OCI-LY3 (cell line): Measurements from ENCODE around the gene C2orf76.

Experiments
- H2AFZ ChIP-seq: fragments of 200-600, 300-600 bp; shearing (Covaris generic); 2 replicates; pipeline ENCODE4 v1.6.0; 2014; ENCODE audit warnings: antibody characterized with exemption, low read depth, low read length
- H3K27ac ChIP-seq: fragments of 200-600, 300-600 bp; sonication (generic); 2 replicates; pipeline ENCODE4 v1.5.1; 2014; ENCODE audit warnings: mild to moderate bottlenecking, low read length, moderate library complexity, mixed read lengths
- H3K27me3 ChIP-seq: fragments of 200-600, 300-600 bp; sonication (generic); 2 replicates; pipeline ENCODE4 v1.6.1; 2014; ENCODE audit warnings: low read depth, low read length, mixed read lengths
- H3K36me3 ChIP-seq: fragments of 200-600, 300-600 bp; sonication (generic); replicated peaks from 2 replicates; pipeline ENCODE3; 2014; ENCODE audit warnings: low read depth, low read length, mixed read lengths
- H3K4me1 ChIP-seq: fragments of 300-600, 200-600 bp; sonication (generic); 2 replicates; pipeline ENCODE4 v1.6.1; 2014; ENCODE audit warnings: low read length, mixed read lengths
- H3K4me2 ChIP-seq: fragments of 200-600, 300-600 bp; sonication (generic); 2 replicates; pipeline ENCODE4 v1.6.1; 2014; ENCODE audit warnings: low read length, mixed read lengths
- H3K4me3 ChIP-seq: fragments of 300-600, 200-600 bp; sonication (generic); 2 replicates; pipeline ENCODE4 v1.5.1; 2014; ENCODE audit warnings: antibody characterized with exemption, mild to moderate bottlenecking, low read length, moderate library complexity
- H3K79me2 ChIP-seq: fragments of 300-600, 200-600 bp; shearing (Covaris generic); 2 replicates; pipeline ENCODE4 v1.6.1; 2014; ENCODE audit warnings: mild to moderate bottlenecking, low read length, mixed read lengths
- H3K9ac ChIP-seq: fragments of 300-600, 200-600 bp; shearing (Covaris generic); 2 replicates; pipeline ENCODE4 v1.6.0; 2014; ENCODE audit warnings: mild to moderate bottlenecking, low read length, moderate library complexity
- H3K9me3 ChIP-seq: fragments of 200-600, 300-600 bp; shearing (Covaris generic); 2 replicates; pipeline ENCODE4 v1.6.1; 2014; ENCODE audit warnings: low read length, mixed read lengths; ENCODE audit not compliant: insufficient read depth
- H4K20me1 ChIP-seq: fragments of 200-600, 300-600 bp; sonication (generic); 2 replicates; pipeline ENCODE4 v1.6.1; 2016; ENCODE audit warnings: low read length, mixed read lengths; ENCODE audit not compliant: insufficient read depth
- EZH2phosphoT487 ChIP-seq: fragments of 200-600 bp; shearing (Covaris generic); IDR thresholded peaks from 2 replicates; pipeline ENCODE4 v1.6.1; 2018; ENCODE audit warnings: antibody characterized with exemption, mixed run types, low read depth
- TF ChIP-seq, protein P1 (sequence below): fragments of 200-600, 300-600 bp; sonication (generic); IDR thresholded peaks from 2 replicates; pipeline ENCODE4 v1.5.1; 2014; ENCODE audit warnings: antibody characterized with exemption, low read length, low read depth

Gene C2orf76

GRCh38 chr2:119364798-119365197 lies 1.8 kb downstream of the C2orf76 start:
- H3K4me1 ChIP-seq = peaks cover 15% of the 10 kb centered on the region
- no peak overlapping the region for H2AFZ ChIP-seq
- peak overlapping the region; percentile 96 for H3K4me2 ChIP-seq
- H3K9me3 ChIP-seq = no peaks in the 10 kb centered on the region
- H3K27me3 ChIP-seq = no peaks in the 10 kb centered on the region
- TF ChIP-seq EZH2phosphoT487 = no peak
- TF ChIP-seq, protein P1, sequence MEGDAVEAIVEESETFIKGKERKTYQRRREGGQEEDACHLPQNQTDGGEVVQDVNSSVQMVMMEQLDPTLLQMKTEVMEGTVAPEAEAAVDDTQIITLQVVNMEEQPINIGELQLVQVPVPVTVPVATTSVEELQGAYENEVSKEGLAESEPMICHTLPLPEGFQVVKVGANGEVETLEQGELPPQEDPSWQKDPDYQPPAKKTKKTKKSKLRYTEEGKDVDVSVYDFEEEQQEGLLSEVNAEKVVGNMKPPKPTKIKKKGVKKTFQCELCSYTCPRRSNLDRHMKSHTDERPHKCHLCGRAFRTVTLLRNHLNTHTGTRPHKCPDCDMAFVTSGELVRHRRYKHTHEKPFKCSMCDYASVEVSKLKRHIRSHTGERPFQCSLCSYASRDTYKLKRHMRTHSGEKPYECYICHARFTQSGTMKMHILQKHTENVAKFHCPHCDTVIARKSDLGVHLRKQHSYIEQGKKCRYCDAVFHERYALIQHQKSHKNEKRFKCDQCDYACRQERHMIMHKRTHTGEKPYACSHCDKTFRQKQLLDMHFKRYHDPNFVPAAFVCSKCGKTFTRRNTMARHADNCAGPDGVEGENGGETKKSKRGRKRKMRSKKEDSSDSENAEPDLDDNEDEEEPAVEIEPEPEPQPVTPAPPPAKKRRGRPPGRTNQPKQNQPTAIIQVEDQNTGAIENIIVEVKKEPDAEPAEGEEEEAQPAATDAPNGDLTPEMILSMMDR = no peak
- no peak overlapping the region for H3K27ac ChIP-seq
- H3K79me2 ChIP-seq = peaks cover 47% of the 10 kb centered on the region
- no peak overlapping the region for H3K9ac ChIP-seq
- H3K4me3 ChIP-seq = 0 out of 2 replicates have a peak overlapping the region, but pooled peaks have one; percentile 89
- H3K36me3 ChIP-seq = peaks cover 15% of the 10 kb centered on the region
- peaks cover 15% of the 10 kb centered on the region for H4K20me1 ChIP-seq

DNA sequence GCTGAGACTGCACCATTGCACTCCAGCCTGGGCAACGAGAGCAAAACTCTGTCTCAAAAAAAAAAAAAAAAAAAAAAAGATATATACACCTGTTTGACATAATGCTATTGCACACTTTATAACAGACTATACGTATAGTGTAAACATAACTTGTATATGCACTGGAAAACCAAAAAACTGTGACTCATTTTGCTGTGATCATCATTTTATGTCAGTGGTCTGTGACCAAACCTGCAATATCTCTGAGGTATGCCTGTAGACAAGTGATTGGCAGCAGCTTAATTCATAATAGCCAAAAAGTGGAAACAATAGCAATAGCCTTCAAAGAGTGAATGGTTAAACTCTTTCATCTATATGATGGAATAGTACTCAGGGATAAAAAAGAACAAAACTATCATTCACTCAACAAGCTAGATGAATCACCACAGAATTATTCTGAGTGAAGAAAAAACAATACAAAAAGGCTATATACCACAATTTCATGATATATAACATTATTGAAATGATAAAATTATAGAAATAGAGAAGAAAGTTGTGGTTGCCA lies 6.1 kb downstream of the C2orf76 start:
- H3K4me1 ChIP-seq = peaks cover 15% of the 10 kb centered on the region
- H3K9ac ChIP-seq = no peak overlapping the region
- no peaks in the 10 kb centered on the region for H3K27me3 ChIP-seq
- H3K4me2 ChIP-seq = no peak overlapping the region
- no peak overlapping the region for H2AFZ ChIP-seq
- H3K36me3 ChIP-seq = no peaks in the 10 kb centered on the region
- H3K27ac ChIP-seq = no peak overlapping the region
- TF ChIP-seq EZH2phosphoT487 = no peak
- TF ChIP-seq, protein P1 = no peak
- no peak overlapping the region for H3K4me3 ChIP-seq
- H4K20me1 ChIP-seq = no peaks in the 10 kb centered on the region
- no peaks in the 10 kb centered on the region for H3K9me3 ChIP-seq
- H3K79me2 ChIP-seq = peaks cover 13% of the 10 kb centered on the region

DNA sequence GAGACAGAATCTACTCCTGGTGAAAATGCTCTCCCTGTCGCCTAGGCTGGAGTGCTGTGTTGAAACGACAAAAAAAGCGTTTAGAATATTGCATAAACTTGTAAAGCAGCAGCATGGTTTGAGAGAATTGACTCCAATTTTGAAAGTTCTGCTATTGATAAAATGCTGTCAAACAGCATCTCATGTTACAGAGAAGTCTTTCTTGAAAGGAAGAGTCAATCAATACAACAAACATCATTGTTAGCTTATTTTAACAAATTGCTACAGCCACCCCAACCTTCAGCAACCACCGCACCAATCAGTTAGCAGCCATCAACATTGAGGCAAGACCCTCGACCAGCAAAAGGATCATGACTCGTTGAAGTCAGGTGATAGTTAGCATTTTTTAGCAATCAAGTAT lies 6.9 kb downstream of the C2orf76 start:
- TF ChIP-seq, protein P1 = no peak
- TF ChIP-seq EZH2phosphoT487 = no peak
- no peak overlapping the region for H2AFZ ChIP-seq
- H3K79me2 ChIP-seq = peaks cover 6% of the 10 kb centered on the region
- H3K36me3 ChIP-seq = no peaks in the 10 kb centered on the region
- H3K9ac ChIP-seq = no peak overlapping the region
- no peak overlapping the region for H3K27ac ChIP-seq
- H3K9me3 ChIP-seq = no peaks in the 10 kb centered on the region
- no peaks in the 10 kb centered on the region for H4K20me1 ChIP-seq
- H3K4me2 ChIP-seq = no peak overlapping the region
- peaks cover 11% of the 10 kb centered on the region for H3K4me1 ChIP-seq
- H3K27me3 ChIP-seq = no peaks in the 10 kb centered on the region
- H3K4me3 ChIP-seq = no peak overlapping the region

GRCh38 chr2:119354860-119355259 lies 11.8 kb downstream of the C2orf76 start:
- Histone ChIP-seq H3K27me3 (no peaks in the 10 kb centered on the region), H3K79me2 (no peaks in the 10 kb centered on the region), H2AFZ (no peak overlapping the region), H3K4me3 (no peak overlapping the region), H3K9ac (no peak overlapping the region), H4K20me1 (no peaks in the 10 kb centered on the region), H3K27ac (no peak overlapping the region), H3K9me3 (no peaks in the 10 kb centered on the region), H3K4me2 (no peak overlapping the region), H3K4me1 (peaks cover 30% of the 10 kb centered on the region), H3K36me3 (no peaks in the 10 kb centered on the region)
- no peak for TF ChIP-seq EZH2phosphoT487
- TF ChIP-seq, protein P1 = no peak
